ENCODE results near the gene PODXL2. TPM values are rescaled to one million over a fixed set of nuclear protein-coding genes. Genes with fewer than 3 reads are reported as not detected.
A peak's percentile ranks its signal among the peaks of the same experiment; 100 is the strongest.

PODXL2 gene
- total and polyA plus RNA-seq, 7 experiments from 2014 or later: 2.2 to 6.5 (median 3.6) TPM

- Histone ChIP-seq H3K27ac (ENCODE audit: low read depth, low read length) (no peak overlapping the region), H3K27me3 (ENCODE audit: control insufficient read depth in 2 of 2, insufficient read depth in 2 of 2, low read length in 2 of 2) (no peaks in the 10 kb centered on the region), H3K36me3 (ENCODE audit: control insufficient read depth in 2 of 3, insufficient read depth in 3 of 3, low read length in 3 of 3) (peaks cover 0 to 39% (median 0%) of the 10 kb centered on the region in 3 experiments), H3K9me3 (ENCODE audit: control insufficient read depth in 2 of 3, low read length in 3 of 3) (no peaks in the 10 kb centered on the region), H3K4me1 (ENCODE audit: control insufficient read depth in 2 of 2, insufficient read depth in 2 of 2, low read length in 2 of 2) (peaks cover 13 to 17% of the 10 kb centered on the region in 2 donors), H3K4me3 (ENCODE audit: low read length) (peak overlapping the region; percentile 4)
- peaks cover 0 to 15% (median 3%) of the 10 kb centered on the region in 5 donors for H3K36me3 Mint-ChIP-seq
- H3K4me3 Mint-ChIP-seq: peak overlapping the region; percentile 66 to 96 (median 94)
- intact Hi-C loops (cut with micrococcal nuclease): loop anchor here (5.0 to 10.0 kb wide), 3 partner anchors 450 to 1590 kb away; partner anchors contain the start of genes RUVBL1 (in 1 of the 2), SLC41A3 (in 1 of the 2) and ZXDC (in 1 of the 2)
- peak overlapping the region in 8 of 9 donors; percentile 80 to 96 (median 91) for H3K27ac Mint-ChIP-seq
- H3K27me3 Mint-ChIP-seq: no peaks in the 10 kb centered on the region
- H3K9me3 Mint-ChIP-seq: no peaks in the 10 kb centered on the region
- peaks cover 17 to 41% (median 35%) of the 10 kb centered on the region in 7 donors for H3K4me1 Mint-ChIP-seq
- ChIA-PET POLR2A (interaction anchor here (2.8 kb wide), 1 partner anchor 9 kb away, joined by 10 read pairs; no protein-coding TSS in a partner anchor), CTCF (interaction anchor here (1.2 kb wide), 1 partner anchor 86 kb away, joined by 3 read pairs; no protein-coding TSS in a partner anchor)
- no peak for ATAC-seq
- no peak for DNase-seq
Observed at GRCh38 chr3:127674790-127675189, 45.8 kb downstream of the PODXL2 start.

- DNase-seq: peak in 1 of 9 donors; percentile 3
- POLR2A ChIA-PET: no interaction called here
- Mint-ChIP-seq H3K4me1 (peaks cover 17 to 41% (median 35%) of the 10 kb centered on the region in 7 donors), H3K9me3 (peaks cover 0 to 2% (median 0%) of the 10 kb centered on the region in 11 donors), H3K36me3 (peaks cover 0 to 15% (median 3%) of the 10 kb centered on the region in 5 donors), H3K27ac (peak overlapping the region in 4 of 9 donors; percentile 54 to 76 (median 65)), H3K27me3 (no peaks in the 10 kb centered on the region), H3K4me3 (peak overlapping the region in 7 of 10 donors; percentile 16 to 68 (median 32))
- H3K36me3 ChIP-seq (ENCODE audit: control insufficient read depth in 2 of 3, insufficient read depth in 3 of 3, low read length in 3 of 3): peaks cover 0 to 48% (median 0%) of the 10 kb centered on the region in 3 experiments
- H3K9me3 ChIP-seq (ENCODE audit: control insufficient read depth in 2 of 3, low read length in 3 of 3): no peaks in the 10 kb centered on the region
- CTCF ChIA-PET: no interaction called here
- intact Hi-C loops (cut with micrococcal nuclease): loop anchor here (10.0 kb wide), 2 partner anchors 449 to 1591 kb away; partner anchors contain the start of genes RUVBL1 (in 1 of the 2) and SLC41A3 (in 1 of the 2)
- H3K4me3 ChIP-seq (ENCODE audit: low read length): no peak overlapping the region
- no peak overlapping the region for H3K27ac ChIP-seq (ENCODE audit: low read depth, low read length)
- peaks cover 13 to 17% of the 10 kb centered on the region in 2 donors for H3K4me1 ChIP-seq (ENCODE audit: control insufficient read depth in 2 of 2, insufficient read depth in 2 of 2, low read length in 2 of 2)
- H3K27me3 ChIP-seq (ENCODE audit: control insufficient read depth in 2 of 2, insufficient read depth in 2 of 2, low read length in 2 of 2): no peaks in the 10 kb centered on the region
- ATAC-seq: no peak
Observed at GRCh38 chr3:127675651-127676391, 46.8 kb downstream of the PODXL2 start.

DNA sequence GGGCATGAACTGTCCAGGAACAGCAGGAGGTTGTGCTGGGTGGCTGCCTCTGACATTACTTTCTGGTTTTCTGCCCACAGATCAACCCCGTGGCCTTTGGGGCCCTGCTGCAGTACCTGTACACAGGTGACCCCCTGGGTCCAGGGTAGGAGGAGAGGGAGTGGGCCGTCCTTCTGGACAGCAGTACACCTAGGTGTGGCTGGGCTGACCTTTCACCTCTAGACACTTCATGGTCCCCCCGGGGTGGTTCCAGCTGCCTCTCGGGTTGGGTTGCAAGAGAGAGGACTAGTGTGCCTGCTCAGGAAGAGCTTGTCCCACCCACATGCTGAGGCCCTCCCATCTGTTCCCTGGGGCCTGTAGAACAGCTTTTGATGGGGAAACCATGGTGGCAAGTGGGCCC is 47.5 kb downstream of the PODXL2 start:
- DNase-seq (no peak), ATAC-seq (no peak)
- CTCF ChIA-PET: no interaction called here
- Histone ChIP-seq H3K4me3 (ENCODE audit: low read length) (no peak overlapping the region), H3K27ac (ENCODE audit: low read depth, low read length) (no peak overlapping the region), H3K4me1 (ENCODE audit: control insufficient read depth in 2 of 2, insufficient read depth in 2 of 2, low read length in 2 of 2) (peaks cover 12 to 17% of the 10 kb centered on the region in 2 donors), H3K9me3 (ENCODE audit: control insufficient read depth in 2 of 3, low read length in 3 of 3) (no peaks in the 10 kb centered on the region), H3K27me3 (ENCODE audit: control insufficient read depth in 2 of 2, insufficient read depth in 2 of 2, low read length in 2 of 2) (no peaks in the 10 kb centered on the region), H3K36me3 (ENCODE audit: control insufficient read depth in 2 of 3, insufficient read depth in 3 of 3, low read length in 3 of 3) (peaks cover 0 to 48% (median 0%) of the 10 kb centered on the region in 3 experiments)
- peak overlapping the region in 2 of 9 donors; percentile 55 to 76 for H3K27ac Mint-ChIP-seq
- no peaks in the 10 kb centered on the region for H3K27me3 Mint-ChIP-seq
- H3K36me3 Mint-ChIP-seq: peaks cover 0 to 15% (median 3%) of the 10 kb centered on the region in 5 donors
- intact Hi-C loops (cut with micrococcal nuclease): loop anchor here (10.0 kb wide), 2 partner anchors 448 to 1592 kb away; partner anchors contain the start of genes RUVBL1 (in 1 of the 2) and SLC41A3 (in 1 of the 2)
- peaks cover 17 to 41% (median 33%) of the 10 kb centered on the region in 7 donors for H3K4me1 Mint-ChIP-seq
- peaks cover 0 to 2% (median 0%) of the 10 kb centered on the region in 11 donors for H3K9me3 Mint-ChIP-seq
- POLR2A ChIA-PET: no interaction called here
- peak overlapping the region in 2 of 10 donors; percentile 17 to 23 for H3K4me3 Mint-ChIP-seq

- intact Hi-C loops (cut with micrococcal nuclease): loop anchor here (10.0 kb wide), 2 partner anchors 448 to 1592 kb away; partner anchors contain the start of genes RUVBL1 (in 1 of the 2) and SLC41A3 (in 1 of the 2)
- DNase-seq: no peak
- no peak overlapping the region for H3K27ac Mint-ChIP-seq
- peaks cover 8 to 17% of the 10 kb centered on the region in 2 donors for H3K4me1 ChIP-seq (ENCODE audit: control insufficient read depth in 2 of 2, insufficient read depth in 2 of 2, low read length in 2 of 2)
- ATAC-seq: no peak
- no peak overlapping the region for H3K4me3 Mint-ChIP-seq
- H3K36me3 ChIP-seq (ENCODE audit: control insufficient read depth in 2 of 3, insufficient read depth in 3 of 3, low read length in 3 of 3): peaks cover 0 to 48% (median 0%) of the 10 kb centered on the region in 3 experiments
- peaks cover 16 to 38% (median 32%) of the 10 kb centered on the region in 7 donors for H3K4me1 Mint-ChIP-seq
- H3K9me3 Mint-ChIP-seq: peaks cover 0 to 2% (median 0%) of the 10 kb centered on the region in 11 donors
- no peaks in the 10 kb centered on the region for H3K27me3 Mint-ChIP-seq
- peaks cover 0 to 15% (median 3%) of the 10 kb centered on the region in 5 donors for H3K36me3 Mint-ChIP-seq
- ChIA-PET CTCF (no interaction called here), POLR2A (no interaction called here)
- no peak overlapping the region for H3K27ac ChIP-seq (ENCODE audit: low read depth, low read length)
- no peaks in the 10 kb centered on the region for H3K27me3 ChIP-seq (ENCODE audit: control insufficient read depth in 2 of 2, insufficient read depth in 2 of 2, low read length in 2 of 2)
- H3K9me3 ChIP-seq (ENCODE audit: control insufficient read depth in 2 of 3, low read length in 3 of 3): no peaks in the 10 kb centered on the region
- no peak overlapping the region for H3K4me3 ChIP-seq (ENCODE audit: low read length)
Observed at GRCh38 chr3:127676921-127677351, 48.0 kb downstream of the PODXL2 start.

DNA sequence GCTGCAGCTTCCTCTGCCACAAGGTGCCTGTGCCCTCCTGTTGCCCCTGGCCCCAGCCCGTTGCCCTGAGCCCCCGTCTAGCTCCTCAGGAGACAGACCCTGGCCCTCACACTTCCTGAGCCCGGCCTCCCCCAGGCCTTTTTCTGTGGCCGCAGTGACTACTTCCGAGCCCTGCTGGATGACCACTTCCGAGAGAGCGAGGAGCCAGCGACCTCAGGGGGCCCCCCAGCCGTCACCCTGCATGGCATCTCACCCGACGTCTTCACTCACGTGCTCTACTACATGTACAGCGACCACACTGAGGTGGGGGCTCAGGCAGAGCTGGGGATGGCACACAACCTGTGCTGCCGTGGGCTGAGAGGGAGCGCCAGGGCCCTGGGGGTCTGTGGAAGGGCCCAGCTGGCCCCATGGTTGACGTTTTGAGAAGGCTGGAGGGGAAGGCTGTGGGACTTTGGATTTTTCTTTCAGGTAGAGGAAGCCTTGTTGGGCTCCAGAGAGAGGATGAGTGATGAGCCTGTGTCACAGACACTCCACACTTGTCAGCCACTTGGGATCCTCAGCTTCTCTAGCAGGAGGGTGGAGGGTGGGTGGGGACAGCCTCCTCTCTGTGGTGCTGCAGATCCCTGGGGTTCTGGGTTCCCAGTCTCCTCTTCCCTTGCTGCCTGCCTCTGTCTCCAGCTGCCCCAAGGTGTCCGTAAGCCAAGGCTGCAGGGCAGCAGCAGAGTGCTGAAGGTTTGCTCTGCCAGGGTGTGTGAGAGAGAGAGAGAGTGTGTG is 48.7 kb downstream of the PODXL2 start:
- Histone ChIP-seq H3K4me3 (ENCODE audit: low read length) (no peak overlapping the region), H3K4me1 (ENCODE audit: control insufficient read depth in 2 of 2, insufficient read depth in 2 of 2, low read length in 2 of 2) (peaks cover 7 to 17% of the 10 kb centered on the region in 2 donors), H3K27ac (ENCODE audit: low read depth, low read length) (no peak overlapping the region), H3K9me3 (ENCODE audit: control insufficient read depth in 2 of 3, low read length in 3 of 3) (no peaks in the 10 kb centered on the region), H3K27me3 (ENCODE audit: control insufficient read depth in 2 of 2, insufficient read depth in 2 of 2, low read length in 2 of 2) (no peaks in the 10 kb centered on the region), H3K36me3 (ENCODE audit: control insufficient read depth in 2 of 3, insufficient read depth in 3 of 3, low read length in 3 of 3) (peaks cover 0 to 48% (median 0%) of the 10 kb centered on the region in 3 experiments)
- intact Hi-C loops (cut with micrococcal nuclease): loop anchor here (10.0 kb wide), 2 partner anchors 447 to 1593 kb away; partner anchors contain the start of genes RUVBL1 (in 1 of the 2) and SLC41A3 (in 1 of the 2)
- peak overlapping the region in 2 of 10 donors; percentile 13 to 25 for H3K4me3 Mint-ChIP-seq
- peaks cover 16 to 38% (median 33%) of the 10 kb centered on the region in 7 donors for H3K4me1 Mint-ChIP-seq
- ChIA-PET CTCF (no interaction called here), POLR2A (interaction anchor here (0.8 kb wide), 1 partner anchor 17 kb away, joined by 3 read pairs; no protein-coding TSS in a partner anchor)
- DNase-seq (no peak), ATAC-seq (no peak)
- no peaks in the 10 kb centered on the region for H3K27me3 Mint-ChIP-seq
- peaks cover 0 to 15% (median 3%) of the 10 kb centered on the region in 5 donors for H3K36me3 Mint-ChIP-seq
- peak overlapping the region in 6 of 9 donors; percentile 21 to 70 (median 54) for H3K27ac Mint-ChIP-seq
- H3K9me3 Mint-ChIP-seq: peaks cover 0 to 2% (median 0%) of the 10 kb centered on the region in 11 donors

DNA sequence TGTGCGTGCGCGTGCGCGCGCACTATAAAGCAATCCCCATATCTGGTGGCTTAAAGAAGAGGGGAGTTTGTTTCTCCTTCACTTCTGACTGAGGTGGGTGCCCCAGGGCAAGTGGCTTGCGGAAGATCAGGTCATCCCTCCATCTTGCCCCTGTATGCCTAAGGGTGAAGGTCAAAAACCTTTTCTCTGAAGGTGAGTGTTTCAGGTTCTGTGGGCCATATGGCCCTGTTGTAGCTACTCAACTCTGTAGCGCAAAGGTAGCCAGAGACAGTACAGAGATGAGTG is 49.3 kb downstream of the PODXL2 start:
- H3K9me3 Mint-ChIP-seq: peaks cover 0 to 2% (median 0%) of the 10 kb centered on the region in 11 donors
- Histone ChIP-seq H3K27me3 (ENCODE audit: control insufficient read depth in 2 of 2, insufficient read depth in 2 of 2, low read length in 2 of 2) (no peaks in the 10 kb centered on the region), H3K4me3 (ENCODE audit: low read length) (no peak overlapping the region), H3K4me1 (ENCODE audit: control insufficient read depth in 2 of 2, insufficient read depth in 2 of 2, low read length in 2 of 2) (peaks cover 7 to 17% of the 10 kb centered on the region in 2 donors), H3K9me3 (ENCODE audit: control insufficient read depth in 2 of 3, low read length in 3 of 3) (no peaks in the 10 kb centered on the region), H3K27ac (ENCODE audit: low read depth, low read length) (no peak overlapping the region), H3K36me3 (ENCODE audit: control insufficient read depth in 2 of 3, insufficient read depth in 3 of 3, low read length in 3 of 3) (peaks cover 0 to 48% (median 0%) of the 10 kb centered on the region in 3 experiments)
- no peak overlapping the region for H3K4me3 Mint-ChIP-seq
- DNase-seq: no peak
- peaks cover 0 to 15% (median 3%) of the 10 kb centered on the region in 5 donors for H3K36me3 Mint-ChIP-seq
- peak overlapping the region in 2 of 9 donors; percentile 21 to 38 for H3K27ac Mint-ChIP-seq
- H3K27me3 Mint-ChIP-seq: no peaks in the 10 kb centered on the region
- CTCF ChIA-PET: interaction anchor here (0.8 to 1.0 kb wide), 2 partner anchors 18 to 103 kb away, joined by 3 read pairs; no protein-coding TSS in a partner anchor
- POLR2A ChIA-PET: no interaction called here
- no peak for ATAC-seq
- intact Hi-C loops (cut with micrococcal nuclease): loop anchor here (10.0 kb wide), 2 partner anchors 447 to 1593 kb away; partner anchors contain the start of genes RUVBL1 (in 1 of the 2) and SLC41A3 (in 1 of the 2)
- peaks cover 16 to 38% (median 33%) of the 10 kb centered on the region in 7 donors for H3K4me1 Mint-ChIP-seq

Data from naive thymus-derived CD4-positive, alpha-beta T cell (primary cell).